ENCODE data around the gene TUBB1. TPM values are rescaled to one million over a fixed set of nuclear protein-coding genes. Genes with fewer than 3 reads are reported as not detected.

TUBB1 gene
- total RNA-seq: not detected in 2 replicates

GRCh38 chr20:59019217-59019616 is at the start of gene TUBB1:
Gene TUBB1, plus strand, starts transcription at chr20:59019429. Its CDS starts 94 bp downstream, at chr20:59019523.

GRCh38 chr20:58980711-58981627 is 38.3 kb upstream of the TUBB1 start, which contains the start of gene NELFCD:
Gene NELFCD, plus strand, starts transcription at chr20:58981256. Its CDS starts 54 bp downstream, at chr20:58981310.

GRCh38 chr20:59006864-59007664 is 12.2 kb upstream of the TUBB1 start, which contains the start of gene CTSZ:
Gene CTSZ, minus strand, starts transcription at chr20:59007254. Its CDS starts 126 bp downstream, at chr20:59007128.

GRCh38 chr20:59032023-59032712 is 12.9 kb downstream of the TUBB1 start, which contains the start of gene ATP5F1E:
Gene ATP5F1E, minus strand, starts transcription at chr20:59032335. Its CDS starts 84 bp downstream, at chr20:59032251.

GRCh38 chr20:59042151-59042795 is 23.0 kb downstream of the TUBB1 start, which contains the start of gene PRELID3B:
Gene PRELID3B, minus strand, starts transcription at chr20:59042786. Its CDS starts 56 bp downstream, at chr20:59042730.

Other genes with a start within 250 kb of the TUBB1 start
- 0.89 and 1.5 TPM in 2 replicates for gene GNAS-AS1, start 168.5 kb upstream of the TUBB1 start, total RNA-seq
- gene GNAS, start 166.7 kb upstream of the TUBB1 start, total RNA-seq: 426 and 713 TPM in 2 replicates
- 32.4 and 51.3 TPM in 2 replicates for gene NELFCD, start 38.2 kb upstream of the TUBB1 start, total RNA-seq
- 301 and 438 TPM in 2 replicates for gene CTSZ, start 12.2 kb upstream of the TUBB1 start, total RNA-seq
- gene ATP5F1E, start 12.9 kb downstream of the TUBB1 start, total RNA-seq: 19.4 and 23.8 TPM in 2 replicates
- 65.9 and 78.7 TPM in 2 replicates for gene PRELID3B, start 23.4 kb downstream of the TUBB1 start, total RNA-seq
- not detected in 2 replicates for gene ZNF831, start 144.4 kb downstream of the TUBB1 start, total RNA-seq

All from smooth muscle cell of the umbilical artery (primary cell).